Peyer's patch (tissue), 4 donors: Measurements from ENCODE around the gene THOC1.

ENCODE experiments used
- CTCF ChIP-seq, 6 experiments: fragments of 450-650 bp in 4 of 6; fragments of 200-600 bp in 2 of 6; sonication (generic) in 1 of 6; IDR thresholded peaks; one replicate each; pipeline ENCODE4 v1.5.1; 2017 to 2019; ENCODE audit warnings: antibody characterized with exemption in 6 of 6, mild to moderate bottlenecking in 3 of 6, moderate library complexity in 1 of 6
- POLR2A ChIP-seq, 2 donors: fragments of 450-650 bp; IDR thresholded peaks; one replicate each; pipeline ENCODE4 v1.5.1; 2017; ENCODE audit warnings: antibody characterized with exemption in 2 of 2, mild to moderate bottlenecking in 2 of 2, moderate library complexity in 2 of 2

- no peak for TF ChIP-seq POLR2A (IDR thresholded peaks at IDR 0.05)
- TF ChIP-seq CTCF (IDR thresholded peaks at IDR 0.05), result no peak
Observed at GRCh38 chr18:215448-216010, 52.3 kb downstream of the THOC1 start.
